GM19467 (cell line): ENCODE results near the gene STAMBP.
"Not testable (repeated sequence)": the region's sequence is repeated elsewhere in the genome, so short reads cannot be mapped to it uniquely, and the experiment has no call there.

Experiments
- ATAC-seq: cut with Tn5 transposase; IDR thresholded peaks from one replicate; pipeline ENCODE4 v1.9.1; 2021; ENCODE audit warnings: mild to moderate bottlenecking, moderate library complexity; ENCODE audit not compliant: unreplicated experiment

The STAMBP gene

DNA sequence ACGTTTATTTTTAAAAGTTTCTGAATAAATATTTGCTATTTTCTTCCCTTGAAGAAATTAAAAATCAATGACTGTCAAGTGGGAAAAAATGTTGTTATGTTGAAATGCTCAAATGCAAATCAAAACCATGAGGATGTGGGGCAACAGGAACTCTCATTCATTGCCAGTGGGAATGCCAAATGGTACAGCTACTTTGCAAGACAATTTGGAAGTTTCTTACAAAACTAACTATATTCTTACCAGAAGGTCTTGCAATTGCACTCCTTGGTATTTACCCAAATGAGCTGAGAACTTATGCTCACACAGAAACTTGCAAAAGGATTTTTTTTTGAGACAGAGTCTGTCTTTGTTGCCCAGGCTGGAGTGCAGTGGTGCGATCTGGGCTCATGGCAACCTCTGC, 56.6 kb downstream of the STAMBP start:
- ATAC-seq = no peak

DNA sequence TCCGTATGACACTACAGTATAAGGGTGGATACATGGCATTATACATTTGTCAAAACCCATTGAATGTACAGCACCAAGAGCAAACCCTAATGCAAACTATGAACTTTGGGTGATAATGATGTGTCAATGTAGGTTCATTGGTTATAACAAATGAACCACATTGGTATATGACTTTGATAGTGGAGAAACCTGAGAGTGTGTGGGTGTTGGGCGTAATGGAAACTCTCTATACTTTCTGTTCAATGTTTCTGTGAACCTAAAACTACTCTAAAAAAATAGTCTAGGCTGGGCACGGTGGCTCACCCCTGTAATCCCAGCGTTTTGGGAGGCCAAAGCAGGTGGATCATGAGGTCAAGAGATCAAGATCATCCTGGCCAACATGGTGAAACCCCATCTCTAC, 57.6 kb downstream of the STAMBP start:
- no peak for ATAC-seq

DNA sequence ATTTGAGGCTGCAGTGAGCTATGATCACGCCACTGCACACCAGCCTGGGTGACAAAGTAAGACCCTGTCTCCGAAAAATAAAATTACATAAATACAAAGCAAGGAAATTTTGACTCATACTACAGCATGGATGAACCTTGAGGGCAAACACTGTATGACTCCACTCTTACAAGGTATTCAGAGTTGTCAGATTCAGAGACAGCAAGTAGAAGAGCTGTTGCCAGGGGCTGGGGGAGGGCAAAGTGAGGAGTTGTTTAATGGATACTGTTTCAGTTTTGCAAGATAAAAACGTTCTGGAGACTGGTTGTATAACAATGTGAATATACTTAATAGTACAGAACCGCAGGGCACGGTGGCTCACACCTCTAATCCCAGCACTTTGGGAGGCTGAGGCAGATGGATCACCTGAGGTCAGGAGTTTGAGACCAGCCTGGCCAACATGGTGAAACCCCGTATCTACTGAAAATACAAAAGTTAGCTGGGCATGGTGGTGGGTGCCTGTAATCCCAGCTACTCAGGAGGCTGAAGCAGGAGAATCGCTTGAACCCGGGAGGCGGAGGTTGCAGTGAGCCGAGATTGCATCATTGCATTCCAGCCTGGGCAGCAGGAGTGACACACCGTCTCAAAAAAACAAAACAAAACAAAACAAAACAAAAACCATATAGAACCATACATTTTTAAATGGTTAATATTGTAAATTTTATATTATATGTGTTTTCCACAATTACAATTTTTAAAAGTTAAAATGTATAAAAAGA, 59.0 kb downstream of the STAMBP start:
- not testable (repeated sequence) for ATAC-seq

DNA sequence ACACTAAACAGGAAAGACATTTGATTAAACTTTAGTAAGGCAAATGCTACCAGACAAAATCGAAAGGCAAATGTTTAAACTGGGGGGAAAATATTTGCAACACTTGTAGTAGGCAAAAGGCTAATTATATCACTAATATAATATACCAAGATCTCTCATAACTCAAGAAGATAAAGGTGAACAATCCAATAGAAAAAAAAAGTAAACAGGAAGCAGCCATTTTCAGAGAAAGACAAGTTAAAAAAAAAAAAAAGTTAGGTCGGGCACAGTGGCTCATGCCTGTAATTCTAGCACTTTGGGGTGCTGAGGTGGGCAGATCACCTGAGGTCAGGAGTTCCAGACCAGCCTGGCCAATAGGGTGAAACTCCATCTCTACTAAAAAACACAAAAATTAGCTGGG, 59.6 kb downstream of the STAMBP start:
- no peak for ATAC-seq

- ATAC-seq = no peak
Measured at GRCh38 chr2:73889206-73889605, 60.4 kb downstream of the STAMBP start.

DNA sequence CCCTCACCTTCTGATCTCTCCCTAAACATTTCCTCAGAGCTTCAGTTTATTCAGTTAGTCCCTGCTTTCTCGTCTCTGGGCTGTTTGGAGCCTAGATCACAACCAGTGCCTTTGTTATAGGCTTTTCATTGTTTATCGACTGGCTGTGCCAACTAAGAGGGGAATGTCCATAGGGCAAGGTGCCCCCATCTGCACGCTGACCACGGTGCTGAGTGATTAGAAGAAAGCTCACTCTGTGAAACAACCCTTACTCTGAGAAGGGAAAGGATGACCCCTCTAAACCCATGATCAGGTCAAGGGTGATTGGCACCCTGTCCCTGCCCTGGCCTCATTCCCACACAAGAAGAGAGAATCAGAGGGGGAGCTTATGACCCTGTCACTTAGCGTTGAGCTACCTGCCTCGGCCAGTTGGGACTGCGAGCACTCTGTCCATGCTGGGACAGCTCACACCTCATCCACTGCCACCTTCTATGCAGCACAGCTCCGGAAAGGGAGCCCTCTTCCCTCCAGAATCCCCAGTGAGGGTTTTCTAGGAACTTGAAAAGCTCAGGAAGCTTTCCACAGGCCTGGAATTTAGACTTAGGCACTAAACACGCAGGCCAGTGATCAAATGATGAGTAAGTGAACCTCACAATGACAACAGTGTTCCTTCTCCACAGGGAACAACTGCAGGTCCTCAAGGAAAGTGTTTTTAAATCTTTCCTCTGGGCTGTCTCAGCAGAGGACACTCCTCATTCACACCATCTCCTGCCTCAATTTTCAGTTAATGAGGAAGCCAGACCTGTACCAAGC, 61.7 kb downstream of the STAMBP start:
- ATAC-seq = no peak

- no peak for ATAC-seq
Measured at GRCh38 chr2:73891276-73891901, 62.6 kb downstream of the STAMBP start.

- ATAC-seq = no peak
Measured at GRCh38 chr2:73892631-73893329, 64.0 kb downstream of the STAMBP start, which contains the start of gene ACTG2. TSS of gene ACTG2 (plus strand) at chr2:73893008. CDS start at chr2:73901312, 8,304 bp downstream.

GRCh38 chr2:73893764-73894474, 65.2 kb downstream of the STAMBP start:
- no peak for ATAC-seq

- ATAC-seq = no peak
Measured at GRCh38 chr2:73894475-73894850, 65.7 kb downstream of the STAMBP start.

DNA sequence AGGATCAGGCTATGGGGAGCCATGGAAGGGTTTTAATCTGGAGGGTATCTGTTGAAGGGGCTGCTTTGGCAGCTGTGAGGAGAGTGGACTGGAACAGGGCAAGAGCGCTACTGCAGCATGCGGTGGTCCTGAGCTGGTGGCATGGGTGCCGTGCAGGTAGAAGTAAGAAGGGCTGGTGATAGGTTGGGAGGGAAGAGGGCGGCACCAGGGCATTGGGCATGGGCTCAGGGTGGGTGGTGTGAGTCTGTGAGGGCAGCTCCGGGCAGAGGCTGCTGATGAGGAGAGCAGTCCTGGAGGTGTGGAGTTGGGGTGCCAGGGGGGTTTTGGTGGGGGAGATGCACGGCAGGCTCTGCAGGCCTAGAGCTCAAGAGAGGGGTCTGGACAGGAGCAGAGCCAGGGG, 66.1 kb downstream of the STAMBP start:
- no peak for ATAC-seq

- no peak for ATAC-seq
Measured at GRCh38 chr2:73895473-73895872, 66.7 kb downstream of the STAMBP start.

DNA sequence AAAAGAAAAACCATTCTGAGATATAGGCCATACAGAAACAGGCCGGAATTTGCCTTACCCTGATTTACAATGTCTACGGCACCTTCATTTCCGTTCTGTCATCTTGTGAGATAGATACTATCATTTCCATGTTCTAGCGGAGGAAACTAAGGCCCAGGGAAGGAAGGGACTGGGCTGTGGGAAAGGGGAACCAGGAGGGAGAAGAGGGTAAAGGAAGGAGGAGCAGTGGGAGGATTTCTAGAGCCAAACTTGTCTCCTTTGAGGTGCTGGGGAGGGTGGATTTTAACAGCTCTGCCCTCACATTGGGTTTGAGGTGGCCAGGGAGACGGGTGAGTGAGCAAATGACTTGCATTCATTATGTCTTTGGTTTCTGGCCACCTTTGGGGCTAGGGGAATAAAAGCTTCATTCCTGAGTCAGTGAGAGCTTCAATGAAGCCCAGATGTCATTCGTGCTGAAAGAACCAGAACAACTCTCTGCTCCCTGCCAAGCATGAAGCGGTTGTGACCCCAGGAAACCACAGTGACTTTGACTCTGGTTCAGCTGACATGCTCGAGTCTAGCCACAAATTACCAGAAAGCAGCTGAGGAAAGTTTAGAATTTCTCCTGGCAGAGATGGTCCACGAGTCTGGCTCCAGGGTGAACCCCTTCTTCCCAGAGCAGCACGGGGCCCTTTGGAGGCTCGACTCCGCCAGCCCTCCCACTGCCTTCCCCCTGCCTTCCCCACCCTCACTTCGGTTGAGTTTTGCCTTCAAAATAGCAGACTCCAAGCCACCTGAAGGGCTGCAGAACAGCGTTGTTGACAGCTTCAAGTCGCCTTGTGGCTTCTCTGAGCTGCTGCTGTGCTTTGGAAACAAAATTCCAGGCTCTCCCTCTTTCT, 67.8 kb downstream of the STAMBP start:
- no peak for ATAC-seq

DNA sequence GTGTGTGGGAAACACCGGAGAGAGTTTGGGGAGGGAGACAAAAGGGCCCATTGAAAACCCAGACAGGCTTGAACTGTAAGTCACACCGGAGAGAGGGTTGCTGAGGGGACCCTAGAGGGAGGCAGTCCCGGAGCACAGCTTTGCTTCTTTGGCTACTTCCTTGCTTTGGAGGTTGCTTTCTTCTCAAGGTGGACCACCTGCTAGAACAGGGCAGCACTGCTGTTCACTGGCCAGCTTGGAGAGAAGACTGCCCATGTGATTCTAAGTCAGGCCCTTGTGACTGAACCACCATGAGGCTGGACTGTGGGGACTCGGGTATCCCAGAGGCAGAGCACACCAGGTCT, 68.5 kb downstream of the STAMBP start:
- ATAC-seq = no peak

DNA sequence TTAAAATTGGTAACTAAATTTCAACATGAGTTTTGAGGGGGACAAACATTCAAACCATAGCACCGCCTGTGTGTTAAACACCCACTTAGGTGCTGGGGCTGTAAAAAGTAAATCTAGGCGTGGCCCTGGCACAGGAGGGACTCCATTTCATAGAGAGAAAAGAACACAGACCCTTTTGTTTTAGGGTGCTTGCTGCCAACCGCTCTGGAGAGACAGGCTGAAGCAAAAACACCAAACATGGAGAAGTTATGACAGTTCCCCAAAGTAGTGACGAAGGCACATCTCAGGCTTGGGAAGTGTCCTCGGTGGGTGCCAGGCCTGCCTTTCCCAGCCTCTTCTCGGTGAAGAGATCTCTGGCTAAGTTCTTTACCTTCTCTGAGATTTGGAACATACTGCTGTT, 69.2 kb downstream of the STAMBP start:
- ATAC-seq = no peak

GRCh38 chr2:73899801-73900336, 71.1 kb downstream of the STAMBP start:
- no peak for ATAC-seq

DNA sequence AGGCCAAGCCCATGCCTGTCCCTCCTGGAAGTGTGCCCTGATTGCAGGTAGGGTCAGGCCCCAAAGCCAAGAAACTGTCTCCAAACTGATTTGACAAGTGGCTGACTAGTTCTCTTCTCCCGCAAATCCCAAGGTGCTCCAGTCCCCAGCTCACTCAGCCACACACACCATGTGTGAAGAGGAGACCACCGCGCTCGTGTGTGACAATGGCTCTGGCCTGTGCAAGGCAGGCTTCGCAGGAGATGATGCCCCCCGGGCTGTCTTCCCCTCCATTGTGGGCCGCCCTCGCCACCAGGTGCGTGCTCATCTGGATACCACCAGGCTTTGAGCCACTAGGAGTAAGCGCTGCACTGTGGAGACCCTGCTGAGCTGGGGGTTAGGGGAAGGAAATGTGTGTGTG, 72.4 kb downstream of the STAMBP start:
- ATAC-seq = no peak

DNA sequence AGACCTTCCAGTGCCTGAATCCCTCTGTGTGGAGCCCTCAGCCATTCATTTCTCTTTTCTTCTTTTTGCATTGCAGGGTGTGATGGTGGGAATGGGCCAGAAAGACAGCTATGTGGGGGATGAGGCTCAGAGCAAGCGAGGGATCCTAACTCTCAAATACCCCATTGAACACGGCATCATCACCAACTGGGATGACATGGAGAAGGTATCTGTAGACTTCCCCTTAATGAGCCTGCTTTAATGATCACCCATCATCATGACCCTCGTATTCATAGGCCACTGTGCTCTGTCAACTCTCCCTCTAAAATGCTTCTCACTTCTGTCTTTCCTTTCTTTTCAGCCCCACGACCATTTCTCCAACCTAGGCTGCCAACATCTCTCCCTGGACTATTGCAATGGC, 73.5 kb downstream of the STAMBP start:
- no peak for ATAC-seq

GRCh38 chr2:73903313-73903712, 74.6 kb downstream of the STAMBP start:
- no peak for ATAC-seq
